Effector memory CD4-positive, alpha-beta T cell (primary cell): Measurements from ENCODE around the gene TNNC2.
"Not testable (repeated sequence)": the region's sequence is repeated elsewhere in the genome, so short reads cannot be mapped to it uniquely, and the experiment has no call there.

ENCODE experiments used
- DNase-seq, 3 donors: peaks; one replicate each; pipeline ENCODE4 v3.0.0-alpha.2; 2020
- H3K27ac ChIP-seq: 2 replicates; pipeline ENCODE4 v1.7.0; 2013; ENCODE audit warnings: mild to moderate bottlenecking, low read length, moderate library complexity; ENCODE audit not compliant: insufficient read depth, poor library complexity, severe bottlenecking
- H3K27me3 ChIP-seq: replicated peaks from 2 replicates; pipeline ENCODE4 v1.7.0; 2013; ENCODE audit warnings: mild to moderate bottlenecking, low read length; ENCODE audit not compliant: insufficient read depth, control insufficient read depth, poor library complexity, severe bottlenecking
- H3K36me3 ChIP-seq: 2 replicates; pipeline ENCODE4 v1.7.0; 2013; ENCODE audit warnings: mild to moderate bottlenecking, low read length, moderate library complexity; ENCODE audit not compliant: control insufficient read depth, insufficient read depth
- H3K4me1 ChIP-seq: 2 replicates; pipeline ENCODE4 v1.7.0; 2013; ENCODE audit warnings: low read length, mild to moderate bottlenecking; ENCODE audit not compliant: control insufficient read depth, insufficient read depth, poor library complexity, severe bottlenecking
- H3K4me3 ChIP-seq: 2 replicates; pipeline ENCODE4 v1.7.0; 2013; ENCODE audit warnings: low read length, low read depth, mild to moderate bottlenecking; ENCODE audit not compliant: insufficient read depth, poor library complexity, severe bottlenecking
- H3K9me3 ChIP-seq: 2 replicates; pipeline ENCODE4 v1.7.0; 2013; ENCODE audit warnings: mild to moderate bottlenecking, low read length, moderate library complexity; ENCODE audit not compliant: control insufficient read depth

Gene TNNC2

GRCh38 chr20:45812157-45813005 is 14.7 kb downstream of the TNNC2 start, which contains the start of gene UBE2C:
Gene UBE2C, plus strand, starts transcription at chr20:45812644. Its CDS starts 52 bp downstream, at chr20:45812696.
- peaks cover 7% of the 10 kb centered on the region for H3K4me1 ChIP-seq
- H3K27ac ChIP-seq: no peak within 1 kb of the TSS
- H3K9me3 ChIP-seq: no peaks in the 10 kb centered on the region
- no peaks in the 10 kb centered on the region for H3K27me3 ChIP-seq
- H3K36me3 ChIP-seq: peaks cover 27% of the 10 kb centered on the region
- DNase-seq: peak; percentile 88 to 93 (median 93)
- peak within 1 kb of the TSS; percentile 76 for H3K4me3 ChIP-seq

GRCh38 chr20:45810191-45810970 is 16.7 kb downstream of the TNNC2 start:
- H3K4me1 ChIP-seq: peaks cover 7% of the 10 kb centered on the region
- no peaks in the 10 kb centered on the region for H3K27me3 ChIP-seq
- H3K36me3 ChIP-seq: peaks cover 41% of the 10 kb centered on the region
- no peak overlapping the region for H3K4me3 ChIP-seq
- H3K9me3 ChIP-seq: no peaks in the 10 kb centered on the region
- DNase-seq: no peak
- H3K27ac ChIP-seq: no peak overlapping the region

- no peak for DNase-seq
- Histone ChIP-seq H3K4me3 (no peak overlapping the region), H3K27ac (no peak overlapping the region), H3K4me1 (no peaks in the 10 kb centered on the region), H3K9me3 (no peaks in the 10 kb centered on the region), H3K27me3 (no peaks in the 10 kb centered on the region), H3K36me3 (peaks cover 47% of the 10 kb centered on the region)
Measured at GRCh38 chr20:45801851-45802250, 25.3 kb downstream of the TNNC2 start.

GRCh38 chr20:45798935-45799642 is 28.0 kb downstream of the TNNC2 start:
- Histone ChIP-seq H3K4me3 (no peak overlapping the region), H3K27me3 (no peaks in the 10 kb centered on the region), H3K36me3 (peaks cover 47% of the 10 kb centered on the region), H3K4me1 (no peaks in the 10 kb centered on the region), H3K9me3 (no peaks in the 10 kb centered on the region), H3K27ac (no peak overlapping the region)
- peak; percentile 25 to 40 (median 26) for DNase-seq

GRCh38 chr20:45797955-45798354 is 29.2 kb downstream of the TNNC2 start:
- not testable (repeated sequence) for DNase-seq, H3K4me1 ChIP-seq, H3K27me3 ChIP-seq, H3K9me3 ChIP-seq, H3K4me3 ChIP-seq, H3K27ac ChIP-seq
- peaks cover 37% of the 10 kb centered on the region for H3K36me3 ChIP-seq

GRCh38 chr20:45797510-45797909 is 29.6 kb downstream of the TNNC2 start:
- H3K36me3 ChIP-seq: peaks cover 33% of the 10 kb centered on the region
- not testable (repeated sequence) for H3K4me3 ChIP-seq, H3K4me1 ChIP-seq, H3K27ac ChIP-seq, DNase-seq, H3K9me3 ChIP-seq, H3K27me3 ChIP-seq

GRCh38 chr20:45796337-45797065 is 30.6 kb downstream of the TNNC2 start:
- no peak overlapping the region for H3K27ac ChIP-seq
- no peak for DNase-seq
- H3K36me3 ChIP-seq: peaks cover 24% of the 10 kb centered on the region
- no peaks in the 10 kb centered on the region for H3K27me3 ChIP-seq
- no peaks in the 10 kb centered on the region for H3K9me3 ChIP-seq
- H3K4me3 ChIP-seq: no peak overlapping the region
- peaks cover 10% of the 10 kb centered on the region for H3K4me1 ChIP-seq

- Histone ChIP-seq H3K27ac (peak overlapping the region; percentile 94), H3K4me1 (peaks cover 10% of the 10 kb centered on the region), H3K9me3 (no peaks in the 10 kb centered on the region), H3K4me3 (peak overlapping the region; percentile 99), H3K36me3 (peaks cover 24% of the 10 kb centered on the region), H3K27me3 (no peaks in the 10 kb centered on the region)
- no peak for DNase-seq
Measured at GRCh38 chr20:45792317-45793118, 34.6 kb downstream of the TNNC2 start.

- DNase-seq: no peak
- Histone ChIP-seq H3K4me3 (no peak overlapping the region), H3K27ac (no peak overlapping the region), H3K4me1 (peaks cover 10% of the 10 kb centered on the region), H3K27me3 (no peaks in the 10 kb centered on the region), H3K36me3 (no peaks in the 10 kb centered on the region), H3K9me3 (no peaks in the 10 kb centered on the region)
Measured at GRCh38 chr20:45788351-45788750, 38.8 kb downstream of the TNNC2 start.
